HG03432 (cell line): ENCODE results near the gene NSUN6.
A peak's percentile ranks its signal among the peaks of the same experiment; 100 is the strongest.
"Not testable (repeated sequence)": the region's sequence is repeated elsewhere in the genome, so short reads cannot be mapped to it uniquely, and the experiment has no call there.

ENCODE experiments used
- ATAC-seq: cut with Tn5 transposase; IDR thresholded peaks from one replicate; pipeline ENCODE4 v1.9.1; 2021; ENCODE audit warnings: mild to moderate bottlenecking, moderate library complexity; ENCODE audit not compliant: unreplicated experiment

NSUN6 gene

GRCh38 chr10:18611168-18611567 is 40.2 kb downstream of the NSUN6 start:
- ATAC-seq: no peak

- ATAC-seq: no peak
These were observed 40.9 kb downstream of the NSUN6 start for GRCh38 chr10:18610517-18610916.

GRCh38 chr10:18608596-18608995 is 42.8 kb downstream of the NSUN6 start:
- no peak for ATAC-seq

- ATAC-seq: peak; percentile 67
These were observed 43.6 kb downstream of the NSUN6 start for GRCh38 chr10:18607503-18608378.

GRCh38 chr10:18606051-18606695 is 45.2 kb downstream of the NSUN6 start:
- no peak for ATAC-seq

GRCh38 chr10:18601321-18601720 is 50.1 kb downstream of the NSUN6 start:
- ATAC-seq: no peak

- ATAC-seq: no peak
These were observed 52.0 kb downstream of the NSUN6 start for GRCh38 chr10:18599392-18599791.

GRCh38 chr10:18594574-18595156 is 56.7 kb downstream of the NSUN6 start:
- no peak for ATAC-seq

- ATAC-seq: not testable (repeated sequence)
These were observed 60.2 kb downstream of the NSUN6 start for GRCh38 chr10:18591141-18591540.

- not testable (repeated sequence) for ATAC-seq
These were observed 64.8 kb downstream of the NSUN6 start for GRCh38 chr10:18586637-18587036.

GRCh38 chr10:18583575-18584270 is 67.7 kb downstream of the NSUN6 start:
- ATAC-seq: no peak

- ATAC-seq: peak; percentile 83
These were observed 68.6 kb downstream of the NSUN6 start for GRCh38 chr10:18582803-18583202.

- no peak for ATAC-seq
These were observed 73.3 kb downstream of the NSUN6 start for GRCh38 chr10:18577823-18578685.

GRCh38 chr10:18576586-18576985 is 74.8 kb downstream of the NSUN6 start:
- ATAC-seq: no peak

GRCh38 chr10:18572959-18573561 is 78.3 kb downstream of the NSUN6 start:
- ATAC-seq: no peak

GRCh38 chr10:18571780-18572179 is 79.6 kb downstream of the NSUN6 start:
- no peak for ATAC-seq

- no peak for ATAC-seq
These were observed 80.3 kb downstream of the NSUN6 start for GRCh38 chr10:18571076-18571475.

- ATAC-seq: not testable (repeated sequence)
These were observed 81.0 kb downstream of the NSUN6 start for GRCh38 chr10:18570386-18570785.

- ATAC-seq: no peak
These were observed 84.0 kb downstream of the NSUN6 start for GRCh38 chr10:18567343-18567856.

GRCh38 chr10:18566177-18566576 is 85.2 kb downstream of the NSUN6 start:
- no peak for ATAC-seq
